ENCODE measurements around the gene RPL32.

- TF ChIP-seq CTCF (IDR thresholded peaks at IDR 0.05), result no peak
- TF ChIP-seq POLR2A (IDR thresholded peaks at IDR 0.05), result no peak
Observed at GRCh38 chr3:12884186-12884680, 42.9 kb upstream of the RPL32 start.

Data from stomach (tissue), 4 donors.